ENCODE data around the gene TSEN54.
"Not testable (repeated sequence)": the region's sequence is repeated elsewhere in the genome, so short reads cannot be mapped to it uniquely, and the experiment has no call there.

Gene TSEN54

DNA sequence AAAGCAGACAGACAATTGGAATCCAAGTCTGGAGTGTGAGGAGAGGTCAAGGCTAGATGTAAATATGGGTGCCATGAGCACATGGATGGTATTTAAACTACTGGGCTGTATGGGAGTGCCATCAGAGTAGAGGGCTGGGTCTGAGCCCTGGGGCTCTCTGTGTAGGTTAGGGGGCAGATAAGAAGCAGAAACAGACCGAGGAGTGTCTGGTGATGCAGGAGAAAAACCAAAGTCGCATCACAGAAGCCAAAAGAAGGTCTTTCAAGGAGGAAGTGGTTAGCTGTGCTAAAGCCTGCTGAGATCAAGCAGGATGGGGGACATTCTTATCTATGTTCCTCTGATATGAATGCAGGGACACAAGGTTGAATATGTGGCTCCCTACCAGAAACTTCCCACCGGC, 1.9 kb downstream of the TSEN54 start:
- DNase-seq (ENCODE audit: low read depth in 2 of 2), result no peak

DNA sequence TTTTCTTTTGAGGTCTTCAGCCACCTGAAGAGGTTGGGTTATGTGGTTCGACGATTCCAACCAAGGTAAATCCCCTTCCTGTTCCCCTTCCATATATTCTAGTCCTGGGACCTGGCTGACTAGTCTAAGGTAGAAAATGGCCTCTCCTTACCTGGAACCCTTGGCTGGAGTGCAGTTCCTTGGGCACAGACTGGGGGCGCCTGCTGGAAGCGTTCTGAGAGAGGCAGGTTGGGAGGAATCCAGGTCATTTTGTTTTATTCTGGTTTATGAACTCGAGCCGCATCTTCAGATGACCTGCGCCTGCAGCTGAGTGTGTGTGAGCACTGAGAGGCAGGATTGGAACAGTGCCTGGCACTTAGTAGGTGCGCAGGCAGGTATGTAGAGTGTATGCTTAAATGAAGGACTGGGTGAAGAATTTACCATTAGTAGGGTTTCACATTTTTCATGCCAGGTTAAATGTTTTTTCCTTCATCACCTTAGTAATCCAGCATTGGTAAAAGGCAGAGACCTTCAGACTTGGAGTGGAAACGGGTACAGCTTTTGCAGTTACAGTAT, 2.7 kb downstream of the TSEN54 start:
- DNase-seq (ENCODE audit: low read depth in 2 of 2), result no peak

DNA sequence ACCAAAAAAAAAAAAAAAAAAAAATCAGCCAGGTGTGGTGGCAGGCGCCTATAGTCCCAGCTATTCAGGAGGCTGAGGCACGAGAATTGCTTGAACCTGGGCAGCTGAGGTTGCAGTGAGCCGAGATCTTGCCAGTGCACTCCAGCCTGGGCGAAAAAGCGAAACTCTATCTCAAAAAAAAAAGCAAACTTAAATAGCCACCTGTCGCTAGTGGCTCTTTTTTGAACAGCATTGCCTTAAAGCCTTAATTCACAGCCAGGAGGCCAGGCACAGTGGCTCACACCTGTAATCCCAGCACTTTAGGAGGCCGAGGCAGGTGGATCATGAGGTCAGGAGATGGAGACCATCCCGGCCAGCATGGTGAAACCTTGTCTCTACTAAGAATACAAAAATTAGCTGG, 4.1 kb downstream of the TSEN54 start:
- DNase-seq (ENCODE audit: low read depth in 2 of 2), result not testable (repeated sequence)

DNA sequence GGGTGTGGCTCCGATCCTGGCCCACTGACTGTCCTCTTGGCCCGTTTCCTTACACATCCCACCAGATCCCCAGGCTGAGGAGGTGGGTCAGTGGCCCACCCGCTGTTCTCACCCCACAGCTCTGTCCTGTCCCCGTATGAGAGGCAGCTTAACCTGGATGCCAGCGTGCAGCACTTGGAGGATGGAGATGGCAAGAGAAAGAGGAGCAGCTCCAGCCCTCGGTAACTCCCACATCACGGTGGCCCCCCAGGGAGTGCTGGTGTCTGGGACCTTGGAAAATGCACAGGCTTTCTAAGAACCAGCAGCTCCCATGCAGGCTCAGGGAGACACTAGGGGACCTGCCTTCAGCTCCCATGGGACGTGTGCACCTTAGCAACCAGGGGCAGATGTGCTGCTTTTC, 5.0 kb downstream of the TSEN54 start:
- no peak for DNase-seq (ENCODE audit: low read depth in 2 of 2)

DNA sequence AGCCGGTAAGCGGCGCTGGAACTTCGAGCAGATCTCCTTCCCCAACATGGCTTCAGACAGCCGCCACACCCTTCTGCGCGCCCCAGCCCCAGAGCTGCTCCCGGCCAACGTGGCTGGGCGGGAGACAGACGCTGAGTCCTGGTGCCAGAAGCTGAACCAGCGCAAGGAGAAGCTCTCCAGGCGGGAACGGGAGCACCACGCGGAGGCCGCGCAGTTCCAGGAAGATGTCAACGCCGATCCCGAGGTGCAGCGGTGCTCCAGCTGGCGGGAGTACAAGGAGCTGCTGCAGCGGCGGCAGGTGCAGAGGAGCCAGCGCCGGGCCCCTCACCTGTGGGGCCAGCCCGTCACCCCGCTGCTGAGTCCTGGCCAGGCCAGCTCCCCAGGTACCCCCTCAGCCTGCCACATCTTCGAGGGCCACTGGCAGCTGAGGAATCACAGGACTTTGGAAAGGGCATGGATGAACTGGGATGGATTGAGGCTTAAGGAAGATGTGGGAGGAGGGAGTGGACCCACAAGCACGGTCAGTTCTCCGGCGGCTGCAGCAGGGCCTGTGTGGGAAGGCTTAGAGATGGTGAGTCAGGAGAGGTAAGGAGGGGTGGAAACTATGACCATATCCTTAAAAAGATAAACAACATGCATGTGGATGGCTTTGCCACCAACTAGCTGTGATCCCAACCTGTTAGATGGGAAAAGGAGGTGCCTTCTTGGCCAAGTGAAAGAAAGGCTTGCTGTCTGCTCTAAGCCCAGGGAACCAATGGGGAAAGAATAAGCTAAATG, 5.8 kb downstream of the TSEN54 start:
- DNase-seq (ENCODE audit: low read depth in 2 of 2), result no peak

DNA sequence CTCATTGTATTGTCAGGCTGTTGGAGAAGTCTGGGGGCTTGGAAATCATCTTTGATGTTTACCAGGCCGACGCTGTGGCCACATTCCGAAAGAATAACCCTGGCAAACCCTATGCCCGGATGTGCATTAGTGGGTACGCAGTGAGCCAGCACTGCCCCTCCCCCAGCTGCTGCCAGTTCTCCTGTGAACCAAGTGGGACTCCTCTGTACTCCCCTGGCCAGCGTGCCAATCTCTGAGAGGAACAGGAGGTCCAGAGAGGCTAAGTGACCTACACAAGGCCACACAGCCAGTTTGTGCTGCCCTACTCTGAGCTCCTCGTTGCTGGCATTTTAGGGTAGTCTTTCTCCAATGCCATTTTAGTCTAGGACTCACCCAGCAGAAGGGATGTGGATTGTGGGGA, 7.3 kb downstream of the TSEN54 start:
- no peak for DNase-seq (ENCODE audit: low read depth in 2 of 2)

DNA sequence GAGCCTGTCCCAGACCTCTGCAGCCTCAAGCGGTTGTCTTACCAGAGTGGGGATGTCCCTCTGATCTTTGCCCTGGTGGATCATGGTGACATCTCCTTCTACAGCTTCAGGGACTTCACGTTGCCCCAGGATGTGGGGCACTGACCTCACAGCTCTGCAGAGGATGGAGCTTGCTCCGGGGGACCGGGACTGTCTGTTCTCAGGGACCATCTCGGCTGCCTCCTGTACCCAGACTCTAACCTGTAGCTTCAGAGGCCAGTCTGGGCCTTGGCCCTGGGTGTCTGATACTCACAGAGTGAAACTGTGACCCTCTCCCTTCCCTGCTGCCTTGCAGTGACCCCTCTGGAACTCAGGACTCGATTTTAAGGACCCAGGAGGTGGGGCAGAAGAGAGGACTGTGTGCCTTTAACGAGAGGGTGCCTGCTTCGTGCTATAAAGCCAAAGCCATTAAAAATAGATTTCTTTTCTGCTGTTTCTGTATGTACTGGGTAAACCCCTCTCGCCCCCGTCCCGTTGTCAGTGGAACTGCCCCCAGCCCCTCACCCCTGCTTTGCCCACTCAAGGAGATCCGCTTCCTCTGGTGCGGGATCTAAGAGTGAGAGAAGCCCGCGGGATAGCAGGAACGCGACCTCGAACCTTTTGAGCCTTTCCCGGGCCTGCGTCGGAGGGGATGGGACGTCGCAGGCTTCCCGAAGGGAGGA, 8.1 kb downstream of the TSEN54 start:
- DNase-seq (ENCODE audit: low read depth in 2 of 2), result no peak

DNA sequence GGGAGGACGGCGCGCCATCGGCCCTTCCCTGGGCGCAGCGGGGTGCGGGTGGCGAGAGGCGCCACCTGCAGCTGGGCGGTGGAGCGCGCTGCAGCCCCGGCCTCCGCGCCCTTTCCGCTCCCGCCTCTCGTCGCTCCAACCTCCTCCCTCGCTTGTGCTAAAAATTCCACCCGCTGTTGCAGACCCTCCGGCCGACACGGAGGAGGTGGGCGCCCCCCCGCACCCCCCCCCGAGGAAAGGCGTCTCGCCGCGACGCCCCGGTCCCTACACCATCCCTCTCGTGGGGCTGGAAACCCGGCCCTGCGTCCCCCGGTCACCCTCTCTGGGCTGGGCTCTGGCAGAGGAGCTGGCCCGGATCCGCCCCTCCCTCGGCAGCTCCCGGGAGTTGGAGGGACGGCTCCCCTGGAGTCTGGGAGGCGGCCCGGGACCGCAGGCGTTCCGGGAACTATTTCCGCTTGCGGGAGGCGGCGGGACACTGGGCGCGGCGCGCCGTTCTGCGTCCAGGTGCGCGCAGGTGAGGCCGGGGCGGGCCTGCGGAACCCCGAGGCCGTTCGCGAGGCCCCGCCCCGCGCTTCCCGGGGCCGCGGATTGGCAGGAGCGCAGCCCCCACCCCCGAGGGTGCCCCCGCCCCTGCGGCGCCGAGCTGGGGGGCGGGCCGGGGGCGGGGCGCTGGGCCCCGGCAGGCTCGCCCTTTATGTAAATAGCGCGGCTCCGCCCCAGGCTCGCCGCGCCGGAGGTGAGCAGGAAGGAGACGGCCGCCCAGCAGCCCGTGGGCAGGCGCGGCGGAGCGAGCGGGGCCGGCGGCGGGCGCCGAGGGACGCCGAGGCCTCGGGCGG, 8.9 kb downstream of the TSEN54 start, which contains the start of gene LLGL2:
TSS of gene LLGL2 (plus strand) at position 728 of the 836 bp plus-strand sequence. CDS start 17,730 bp downstream, outside the sequence.
- peak; percentile 61 to 77 for DNase-seq (ENCODE audit: low read depth in 2 of 2)

DNA sequence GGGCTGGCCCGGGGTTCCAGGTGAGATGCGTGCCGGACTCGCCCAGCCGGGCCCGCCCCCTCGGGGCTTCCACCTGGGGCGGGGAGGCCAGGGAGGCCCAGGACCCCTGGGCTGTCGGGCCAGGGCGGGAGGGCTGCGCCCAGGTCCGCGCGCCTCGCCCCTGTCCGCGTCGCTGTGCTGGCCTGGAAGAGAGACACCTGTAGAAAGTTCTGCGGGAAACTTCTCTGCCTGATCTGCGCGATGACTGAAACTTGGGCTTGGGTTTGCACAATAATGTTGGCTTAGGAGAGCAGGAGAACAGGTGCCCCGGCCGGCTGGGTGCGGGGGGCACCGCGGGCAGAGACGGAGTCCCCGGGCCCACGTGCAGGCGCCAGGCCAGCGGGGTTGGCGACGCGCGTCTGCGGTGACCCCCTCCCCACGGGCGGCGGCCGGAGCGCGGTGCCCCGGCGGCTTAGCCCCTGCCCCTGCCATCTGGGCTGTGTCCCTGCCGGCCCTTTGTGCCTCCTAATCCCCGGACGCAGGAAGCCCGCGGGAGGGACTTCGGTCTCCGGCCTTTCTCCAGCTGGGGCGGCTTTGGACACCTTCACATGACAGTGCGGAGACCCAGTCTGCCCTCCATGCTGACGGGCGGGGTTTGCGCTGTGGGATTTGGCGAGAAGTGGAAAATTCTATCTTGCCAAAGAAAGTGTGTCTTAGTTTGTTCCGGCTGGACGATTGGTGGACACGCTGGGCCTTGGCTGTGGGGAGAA, 9.7 kb downstream of the TSEN54 start:
- DNase-seq (ENCODE audit: low read depth in 2 of 2), result no peak

DNA sequence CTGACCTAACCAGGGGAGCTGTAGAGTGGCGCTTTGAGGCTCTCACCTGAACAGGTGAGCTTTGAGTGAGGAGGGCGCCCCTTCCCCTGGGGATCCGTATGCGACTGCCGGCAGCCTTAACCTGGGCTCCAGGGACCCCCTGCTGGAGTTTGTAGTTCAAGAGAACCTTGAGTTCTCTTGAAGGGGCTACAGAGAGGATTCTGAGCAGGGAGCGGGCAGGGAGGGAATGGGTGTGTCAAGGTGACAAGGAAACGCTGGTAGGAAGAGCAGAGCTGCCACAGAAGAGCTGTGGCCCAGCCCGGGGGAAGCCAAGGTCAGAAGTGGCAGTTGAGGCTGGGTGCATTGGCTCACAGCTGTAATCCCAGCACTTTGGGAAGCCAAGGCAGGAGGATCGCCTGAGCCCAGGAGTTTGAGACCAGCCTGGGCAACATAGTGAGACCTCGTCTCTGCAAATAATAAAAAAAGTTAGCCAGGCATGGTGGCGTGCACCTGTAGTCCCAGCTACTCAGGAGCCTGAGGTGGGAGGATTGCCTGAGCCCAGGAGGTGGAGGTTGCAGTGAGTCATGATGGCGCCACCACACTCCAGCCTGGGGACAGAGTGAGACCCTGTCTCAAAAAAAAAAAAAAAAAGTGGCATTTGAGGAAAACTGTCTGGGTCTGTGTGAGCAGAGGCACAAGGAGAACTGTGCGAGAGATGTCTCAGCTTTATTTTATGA, 10.4 kb downstream of the TSEN54 start:
- no peak for DNase-seq (ENCODE audit: low read depth in 2 of 2)

DNA sequence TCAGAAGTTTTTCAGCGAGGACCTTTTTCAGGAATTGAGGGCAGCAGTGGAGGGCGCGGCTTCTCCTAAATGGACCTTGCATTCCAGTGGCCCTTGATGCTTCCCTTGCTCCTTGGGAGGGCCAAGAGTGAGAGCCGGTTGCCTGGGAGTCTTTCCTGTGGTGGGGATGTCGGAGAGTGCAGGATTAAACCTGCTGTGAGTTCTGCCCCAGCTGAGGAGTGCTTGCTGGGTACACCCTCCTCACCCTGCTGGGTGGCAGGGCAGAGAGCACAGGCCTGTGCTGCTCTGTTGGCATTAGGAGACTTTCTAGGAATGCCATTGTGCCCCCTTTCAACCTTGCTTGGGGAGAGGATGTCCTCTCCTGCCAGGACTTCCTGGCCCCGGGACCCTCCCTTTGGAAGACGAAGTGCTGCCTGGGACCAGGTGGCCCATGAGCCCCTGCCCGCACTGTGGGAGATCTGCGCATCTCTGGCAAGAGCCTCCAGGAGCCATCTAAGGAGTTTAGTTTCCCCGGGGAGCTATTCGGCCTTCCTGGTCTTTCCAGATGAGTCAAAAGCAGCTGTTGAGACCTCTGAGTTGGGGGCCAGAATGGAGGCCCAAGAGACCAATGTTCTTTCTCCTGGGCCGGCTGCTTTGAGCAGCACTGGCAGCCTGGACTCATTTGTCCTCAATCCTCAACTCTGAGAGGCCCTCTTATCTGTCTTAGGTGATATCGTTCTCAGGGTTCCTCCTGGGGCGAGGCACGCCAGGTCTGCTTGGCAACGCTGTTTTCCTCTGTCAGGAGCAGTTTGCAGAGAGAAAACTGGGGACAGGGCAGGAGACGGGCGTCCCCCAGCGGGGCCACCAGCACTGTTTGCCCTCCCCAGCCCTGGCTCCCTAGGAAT, 14.8 kb downstream of the TSEN54 start:
- DNase-seq (ENCODE audit: low read depth in 2 of 2), result no peak

DNA sequence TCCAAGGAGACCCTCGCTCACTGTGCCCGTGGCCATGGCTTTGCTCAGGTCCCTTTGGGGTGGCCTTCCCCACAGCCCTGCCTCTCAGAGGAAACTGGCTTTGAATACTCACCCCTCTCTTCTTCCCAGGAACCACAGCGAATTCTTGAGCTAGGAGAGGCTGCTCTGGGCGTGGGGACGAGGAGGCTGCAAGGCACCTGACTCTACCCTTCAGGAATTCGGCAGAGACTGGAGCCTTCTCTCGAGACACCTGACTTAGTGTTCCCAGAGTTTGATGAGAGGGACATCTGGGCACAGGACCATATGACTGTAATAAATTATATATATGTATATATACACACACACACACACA, 15.4 kb downstream of the TSEN54 start:
- no peak for DNase-seq (ENCODE audit: low read depth in 2 of 2)

DNA sequence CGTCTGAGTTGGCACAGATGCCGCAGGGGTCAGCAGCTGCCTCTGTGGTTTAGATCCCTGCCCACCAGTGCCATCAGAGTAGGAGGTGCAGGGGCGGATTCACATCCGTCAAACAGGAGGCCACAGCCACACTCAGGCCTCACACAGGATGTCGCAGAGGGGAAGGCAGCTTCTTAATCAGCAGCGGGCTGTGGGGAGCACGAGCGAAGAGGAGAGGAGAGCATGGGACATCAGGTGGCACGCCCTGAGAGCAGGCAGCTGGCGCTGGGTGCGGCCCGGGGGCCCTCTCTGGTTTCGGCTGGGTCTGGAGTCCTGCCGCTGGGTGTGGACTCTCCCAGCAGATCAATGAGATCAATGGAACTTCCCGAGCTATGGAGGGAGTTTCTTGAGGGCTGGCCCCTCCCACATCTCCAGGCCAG, 18.8 kb downstream of the TSEN54 start:
- DNase-seq (ENCODE audit: low read depth in 2 of 2), result peak; percentile 33 to 45

DNA sequence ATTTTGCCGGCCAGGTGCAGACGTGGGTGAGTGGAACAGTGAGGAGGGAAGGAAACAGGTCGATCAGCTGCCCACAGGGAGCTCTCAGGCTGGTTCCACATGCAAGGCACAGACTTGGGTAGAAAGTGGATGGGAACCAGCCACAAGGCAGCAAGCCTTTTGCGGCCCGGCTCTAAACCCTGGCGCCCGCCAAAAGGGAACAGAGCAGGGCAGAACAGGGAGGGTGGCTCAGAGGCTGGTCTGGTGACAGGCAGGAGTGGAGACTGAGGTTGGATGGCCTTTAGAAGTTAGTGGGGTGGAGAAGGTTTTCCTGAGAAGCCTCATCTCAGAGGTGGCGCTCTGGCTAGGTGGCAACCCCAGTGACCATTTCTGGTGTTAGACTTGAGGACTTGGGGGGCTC, 19.5 kb downstream of the TSEN54 start:
- DNase-seq (ENCODE audit: low read depth in 2 of 2), result no peak

DNA sequence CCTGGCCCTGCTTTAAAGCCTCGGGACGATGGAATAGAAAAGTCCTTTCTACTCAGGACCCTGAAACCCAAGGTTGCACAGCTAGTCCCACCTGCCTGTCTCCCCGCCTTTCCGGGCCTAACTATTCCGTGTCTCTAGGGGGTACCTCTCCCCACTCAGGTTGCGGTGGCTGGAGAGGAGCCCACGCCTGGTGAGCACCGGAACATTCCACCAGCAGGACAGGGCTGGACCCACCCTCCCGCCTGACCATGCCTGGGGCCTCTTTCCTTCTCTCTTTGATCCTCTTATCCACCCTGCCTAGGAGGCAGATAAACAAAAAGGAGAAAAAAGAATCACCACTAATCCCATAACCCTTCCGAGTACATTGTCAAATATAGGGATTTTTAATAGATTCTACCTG, 20.0 kb downstream of the TSEN54 start:
- no peak for DNase-seq (ENCODE audit: low read depth in 2 of 2)

DNA sequence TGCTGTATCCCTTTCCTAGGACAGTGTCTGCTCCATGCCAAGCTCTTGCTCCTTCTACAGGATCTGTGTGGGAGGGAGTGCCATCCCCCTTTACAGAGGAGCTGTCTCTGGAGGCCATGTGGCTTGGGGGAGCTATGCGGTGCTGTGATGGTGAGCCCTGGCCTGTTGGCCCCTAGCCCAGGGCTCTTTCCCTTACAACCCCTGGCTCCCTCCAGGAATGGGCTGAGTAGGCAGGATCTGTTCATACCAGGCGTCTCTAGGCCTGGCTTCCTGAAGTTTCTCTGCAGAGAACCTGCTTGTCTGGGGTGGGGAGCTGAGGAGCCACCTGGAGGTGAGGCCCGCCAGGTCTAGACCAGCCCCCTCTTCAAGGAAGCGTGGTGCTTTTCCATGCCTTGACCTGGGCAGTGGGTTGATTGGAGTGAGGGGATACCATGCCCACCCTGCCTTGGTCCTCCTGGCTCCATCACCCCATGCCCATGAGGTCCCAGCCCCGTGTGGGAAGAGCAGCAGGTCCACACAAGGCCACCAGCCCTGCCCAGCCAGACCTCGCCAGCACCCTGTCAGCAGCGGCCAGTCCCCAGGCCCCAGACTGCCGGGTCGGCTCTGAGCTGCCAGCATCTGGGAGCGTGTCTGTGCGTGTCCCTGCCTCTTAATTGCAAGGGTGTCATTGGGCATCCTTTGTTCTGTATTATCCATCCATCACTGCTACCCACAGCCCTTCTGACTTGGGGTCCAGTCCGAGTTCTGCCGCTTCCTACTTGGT, 23.8 kb downstream of the TSEN54 start:
- no peak for DNase-seq (ENCODE audit: low read depth in 2 of 2)

DNA sequence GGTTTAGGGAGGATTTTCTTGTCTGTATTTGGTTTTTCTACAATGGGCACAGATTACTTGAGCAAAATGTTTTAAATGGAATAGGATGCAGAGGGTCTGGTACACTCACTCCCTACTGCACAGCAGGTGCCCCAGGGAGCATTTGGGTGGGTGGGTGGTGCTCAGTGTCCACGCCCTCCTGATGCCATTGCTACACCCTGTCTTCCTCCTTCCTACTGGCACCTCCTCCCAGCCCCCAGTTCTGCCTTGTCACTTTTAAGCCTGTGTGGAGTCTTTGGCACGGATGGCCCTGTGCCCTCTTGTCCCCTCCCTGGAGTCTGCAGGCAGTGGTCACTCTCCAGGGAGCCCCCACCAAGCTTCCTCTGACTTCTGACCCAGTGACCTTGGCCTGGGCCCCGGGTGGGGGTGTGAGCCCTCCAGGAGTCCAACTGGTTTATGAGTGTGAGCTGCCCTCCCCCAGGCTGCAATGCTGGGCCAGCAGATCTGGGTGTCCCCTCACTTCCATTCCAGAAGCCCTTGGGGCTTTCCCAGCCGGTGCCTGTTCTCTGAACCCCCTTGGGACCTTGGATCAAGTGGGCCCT, 24.7 kb downstream of the TSEN54 start:
- DNase-seq (ENCODE audit: low read depth in 2 of 2), result no peak

DNA sequence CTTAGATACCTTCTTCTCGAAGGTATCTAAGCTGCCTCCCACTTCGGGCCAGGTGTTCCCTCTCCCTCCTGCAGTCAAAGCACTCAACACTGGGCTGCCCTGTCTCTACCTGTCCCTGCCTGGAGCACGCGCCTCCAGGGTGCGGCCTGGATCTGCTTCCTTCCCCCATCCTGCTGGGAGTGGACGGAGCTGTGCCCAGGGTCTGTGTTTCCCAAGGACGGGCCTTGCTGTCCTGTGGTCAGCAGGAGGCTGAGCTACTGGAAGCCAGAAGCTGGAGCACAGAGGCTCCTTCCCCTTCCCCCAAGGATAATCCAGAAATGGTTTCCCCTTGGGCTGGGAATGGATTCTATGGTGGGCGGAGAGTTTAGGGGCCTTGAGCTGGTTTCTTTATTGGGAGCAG, 25.9 kb downstream of the TSEN54 start:
- DNase-seq (ENCODE audit: low read depth in 2 of 2), result no peak

Measured in stimulated activated CD8-positive, alpha-beta memory T cell treated with anti-CD3 and anti-CD28 coated beads, Interleukin-15, amount 100 ng/mL, for 4 hours (primary cell).